GM19023 (cell line): ENCODE data around the gene KREMEN1.

Experiments
- ATAC-seq: cut with Tn5 transposase; IDR thresholded peaks from one replicate; pipeline ENCODE4 v1.9.1; 2021; ENCODE audit warnings: mild to moderate bottlenecking, moderate library complexity; ENCODE audit not compliant: unreplicated experiment

Gene KREMEN1

GRCh38 chr22:29148036-29148435, 75.2 kb downstream of the KREMEN1 start:
- no peak for ATAC-seq

- ATAC-seq: no peak
Observed at GRCh38 chr22:29148826-29149225, 76.0 kb downstream of the KREMEN1 start.

- no peak for ATAC-seq
Observed at GRCh38 chr22:29149841-29150555, 77.2 kb downstream of the KREMEN1 start.

- no peak for ATAC-seq
Observed at GRCh38 chr22:29150701-29151100, 77.9 kb downstream of the KREMEN1 start.

GRCh38 chr22:29151316-29151715, 78.5 kb downstream of the KREMEN1 start:
- ATAC-seq: no peak

- no peak for ATAC-seq
Observed at GRCh38 chr22:29152045-29152953, 79.5 kb downstream of the KREMEN1 start.

- no peak for ATAC-seq
Observed at GRCh38 chr22:29152954-29153719, 80.3 kb downstream of the KREMEN1 start.

GRCh38 chr22:29154364-29155048, 81.7 kb downstream of the KREMEN1 start:
- ATAC-seq: no peak

- no peak for ATAC-seq
Observed at GRCh38 chr22:29155966-29156365, 83.1 kb downstream of the KREMEN1 start.

- ATAC-seq: no peak
Observed at GRCh38 chr22:29156507-29156906, 83.7 kb downstream of the KREMEN1 start.

- ATAC-seq: no peak
Observed at GRCh38 chr22:29157759-29158535, 85.1 kb downstream of the KREMEN1 start.

- ATAC-seq: no peak
Observed at GRCh38 chr22:29158546-29158945, 85.7 kb downstream of the KREMEN1 start.

- ATAC-seq: no peak
Observed at GRCh38 chr22:29163808-29164207, 91.0 kb downstream of the KREMEN1 start.

GRCh38 chr22:29165321-29166060, 92.7 kb downstream of the KREMEN1 start:
- no peak for ATAC-seq

- ATAC-seq: no peak
Observed at GRCh38 chr22:29166180-29166579, 93.3 kb downstream of the KREMEN1 start.

- ATAC-seq: peak; percentile 83
Observed at GRCh38 chr22:29167032-29167911, 94.4 kb downstream of the KREMEN1 start.

GRCh38 chr22:29171721-29172120, 98.9 kb downstream of the KREMEN1 start:
- no peak for ATAC-seq

GRCh38 chr22:29172216-29172615, 99.4 kb downstream of the KREMEN1 start:
- ATAC-seq: no peak
